Nephron (organoid): ENCODE measurements around the gene PRR33.

Experiments
- H3K27ac Mint-ChIP-seq, 3 experiments: 2 replicates each; pipeline ENCODE4 v1.8.0; 2020; ENCODE audit warnings: mixed read lengths in 3 of 3, mild to moderate bottlenecking in 2 of 3, moderate library complexity in 1 of 3
- H3K27me3 Mint-ChIP-seq: 2 replicates; pipeline ENCODE4 v1.8.0; 2021; ENCODE audit warnings: low read depth, mild to moderate bottlenecking, moderate library complexity, mixed read lengths
- H3K36me3 Mint-ChIP-seq: 2 replicates; pipeline ENCODE4 v1.8.0; 2020; ENCODE audit warnings: low read depth, mixed read lengths
- H3K4me1 Mint-ChIP-seq: 2 replicates; pipeline ENCODE4 v1.8.0; 2020; ENCODE audit warnings: mixed read lengths
- H3K4me3 Mint-ChIP-seq, 3 experiments: 2 replicates each; pipeline ENCODE4 v1.8.0; 2020; ENCODE audit warnings: mild to moderate bottlenecking in 3 of 3, mixed read lengths in 3 of 3, moderate library complexity in 2 of 3
- H3K9me3 Mint-ChIP-seq: 2 replicates; pipeline ENCODE4 v1.8.0; 2020; ENCODE audit warnings: mixed read lengths
- TF ChIP-seq, protein P1 (sequence below), 3 experiments: fragments of 200-600 bp; sonication (generic); IDR thresholded peaks; one replicate each; pipeline ENCODE4 v1.5.0; 2021; ENCODE audit warnings: antibody characterized with exemption in 3 of 3; ENCODE audit not compliant: unreplicated experiment in 3 of 3

The PRR33 gene

DNA sequence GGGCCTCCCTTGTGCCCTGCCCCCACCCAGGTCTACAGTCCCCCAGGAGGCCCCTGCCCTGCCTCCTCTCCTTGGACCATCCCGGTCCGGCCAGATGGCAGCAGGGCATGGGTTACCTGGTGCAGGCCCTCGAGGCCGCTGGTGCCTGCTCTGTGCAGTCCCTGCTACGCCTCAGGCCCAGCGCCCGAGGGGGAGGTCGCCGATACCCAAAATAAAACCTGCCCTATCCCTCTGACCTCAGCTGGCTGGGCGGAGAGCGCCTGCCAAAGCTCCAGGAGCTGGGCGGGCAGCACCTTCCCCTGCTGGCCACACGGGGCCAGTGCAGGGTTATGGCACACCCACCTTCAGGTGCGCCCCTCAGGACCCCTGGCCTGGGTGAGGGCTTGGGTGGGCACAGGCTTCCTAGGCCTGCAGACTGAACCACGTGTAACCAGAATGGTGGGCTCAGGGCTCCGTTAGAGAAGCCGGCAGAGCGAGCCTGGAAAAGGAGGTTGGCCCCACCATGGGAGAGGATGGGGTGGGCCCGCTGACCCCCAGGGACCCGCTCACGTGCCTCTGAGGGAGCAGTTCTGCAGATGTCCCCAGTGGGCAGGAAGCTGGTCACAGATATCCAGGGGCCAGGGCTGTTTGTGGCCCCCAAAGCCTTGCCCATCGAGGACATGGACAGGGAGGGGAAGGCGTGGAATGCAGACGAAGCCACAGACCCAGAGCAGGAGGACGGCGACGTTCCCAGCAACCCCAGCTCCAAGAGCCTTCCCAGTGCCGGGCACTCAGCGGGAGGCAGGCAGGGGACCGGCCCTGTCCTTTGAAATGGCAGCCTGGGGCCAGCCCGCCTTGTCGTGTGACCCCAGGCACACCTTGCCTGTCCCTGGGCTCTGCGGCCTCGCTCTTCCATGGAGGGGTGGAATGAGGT, 26.1 kb upstream of the PRR33 start:
- Mint-ChIP-seq H3K4me1 (peaks cover 50% of the 10 kb centered on the region), H3K27ac (no peak overlapping the region), H3K27me3 (no peaks in the 10 kb centered on the region), H3K36me3 (peaks cover 11% of the 10 kb centered on the region), H3K9me3 (no peaks in the 10 kb centered on the region), H3K4me3 (no peak overlapping the region)
- TF ChIP-seq, protein P1, sequence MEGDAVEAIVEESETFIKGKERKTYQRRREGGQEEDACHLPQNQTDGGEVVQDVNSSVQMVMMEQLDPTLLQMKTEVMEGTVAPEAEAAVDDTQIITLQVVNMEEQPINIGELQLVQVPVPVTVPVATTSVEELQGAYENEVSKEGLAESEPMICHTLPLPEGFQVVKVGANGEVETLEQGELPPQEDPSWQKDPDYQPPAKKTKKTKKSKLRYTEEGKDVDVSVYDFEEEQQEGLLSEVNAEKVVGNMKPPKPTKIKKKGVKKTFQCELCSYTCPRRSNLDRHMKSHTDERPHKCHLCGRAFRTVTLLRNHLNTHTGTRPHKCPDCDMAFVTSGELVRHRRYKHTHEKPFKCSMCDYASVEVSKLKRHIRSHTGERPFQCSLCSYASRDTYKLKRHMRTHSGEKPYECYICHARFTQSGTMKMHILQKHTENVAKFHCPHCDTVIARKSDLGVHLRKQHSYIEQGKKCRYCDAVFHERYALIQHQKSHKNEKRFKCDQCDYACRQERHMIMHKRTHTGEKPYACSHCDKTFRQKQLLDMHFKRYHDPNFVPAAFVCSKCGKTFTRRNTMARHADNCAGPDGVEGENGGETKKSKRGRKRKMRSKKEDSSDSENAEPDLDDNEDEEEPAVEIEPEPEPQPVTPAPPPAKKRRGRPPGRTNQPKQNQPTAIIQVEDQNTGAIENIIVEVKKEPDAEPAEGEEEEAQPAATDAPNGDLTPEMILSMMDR (IDR thresholded peaks at IDR 0.05; ENCODE audit: unreplicated experiment in 3 of 3), result peak; percentile 27 to 36 (median 28)

DNA sequence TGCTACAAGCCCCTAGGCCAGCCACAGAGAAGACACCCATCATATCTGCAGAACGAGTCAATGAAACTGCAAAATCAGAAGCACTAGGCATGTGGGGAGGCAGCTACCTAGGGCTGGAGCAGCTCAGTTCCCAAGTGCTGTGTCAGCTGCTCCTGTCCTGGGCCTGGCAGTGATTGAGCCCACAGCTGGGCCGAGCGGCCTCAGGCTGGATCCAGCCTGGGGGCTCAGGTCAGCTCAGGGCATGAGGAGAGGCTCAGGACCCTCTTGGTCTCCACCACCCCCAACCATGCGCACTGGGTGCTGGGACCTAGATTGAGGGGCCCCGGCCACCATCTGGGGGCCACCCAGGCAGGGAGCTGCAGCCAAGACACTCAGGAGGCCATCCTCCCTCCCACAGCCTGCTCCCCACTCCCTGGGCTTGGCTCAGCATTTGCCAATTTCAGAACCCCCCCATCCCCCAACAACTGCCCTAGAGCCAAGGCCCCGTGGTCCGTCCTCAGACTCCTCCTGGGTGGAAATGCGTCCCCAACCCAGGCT, 25.4 kb upstream of the PRR33 start:
- H3K4me1 Mint-ChIP-seq, result peaks cover 50% of the 10 kb centered on the region
- TF ChIP-seq, protein P1 (IDR thresholded peaks at IDR 0.05; ENCODE audit: unreplicated experiment in 3 of 3), result no peak
- H3K36me3 Mint-ChIP-seq, result peaks cover 11% of the 10 kb centered on the region
- no peak overlapping the region for H3K4me3 Mint-ChIP-seq
- H3K27ac Mint-ChIP-seq, result peak overlapping the region in 2 of 3 experiments; percentile 66 to 75
- no peaks in the 10 kb centered on the region for H3K9me3 Mint-ChIP-seq
- H3K27me3 Mint-ChIP-seq, result no peaks in the 10 kb centered on the region

DNA sequence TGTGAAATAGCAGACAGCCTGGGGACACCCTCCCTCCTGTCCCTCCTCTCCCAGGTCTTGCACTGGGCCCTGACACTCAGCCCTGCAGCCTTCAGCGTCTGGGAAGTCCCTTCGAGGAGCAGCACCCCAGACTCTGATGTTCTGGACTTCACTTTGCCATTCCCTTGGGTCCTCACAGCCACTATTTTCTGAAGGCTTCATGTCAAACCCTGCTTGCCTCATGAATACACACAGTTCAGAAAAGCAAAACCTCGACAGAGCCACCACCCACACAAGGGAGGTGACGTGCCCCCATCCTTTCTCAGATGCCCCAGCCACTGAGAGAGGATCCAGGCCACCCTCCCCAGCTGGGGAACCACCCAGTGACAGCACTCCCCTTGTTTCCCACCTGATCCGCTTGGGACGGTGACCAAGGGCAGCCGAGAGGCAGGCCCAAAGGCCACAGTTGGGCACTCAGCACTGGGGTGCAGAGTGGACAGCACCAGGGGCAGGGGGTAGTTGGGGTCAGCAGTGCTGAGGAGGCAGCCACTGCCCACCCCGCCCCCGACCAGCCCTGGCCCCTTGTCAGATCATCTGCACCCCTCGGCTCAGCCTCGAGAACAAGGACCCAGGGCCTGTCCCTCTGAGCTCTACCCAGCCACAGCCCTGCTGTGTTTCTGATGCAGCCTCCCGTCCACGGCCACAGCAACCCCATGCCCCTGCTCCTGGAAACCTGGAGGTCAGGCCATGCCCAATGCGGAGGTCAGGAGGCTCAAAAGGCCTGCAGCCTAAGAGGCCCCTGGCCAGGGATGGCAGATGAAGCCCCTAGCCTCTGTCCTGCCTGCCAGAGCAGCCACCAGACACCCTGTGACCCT, 24.7 kb upstream of the PRR33 start:
- H3K4me3 Mint-ChIP-seq, result no peak overlapping the region
- H3K27me3 Mint-ChIP-seq, result no peaks in the 10 kb centered on the region
- peaks cover 44% of the 10 kb centered on the region for H3K4me1 Mint-ChIP-seq
- TF ChIP-seq, protein P1 (IDR thresholded peaks at IDR 0.05; ENCODE audit: unreplicated experiment in 3 of 3), result no peak
- peak overlapping the region in 2 of 3 experiments; percentile 75 to 88 for H3K27ac Mint-ChIP-seq
- no peaks in the 10 kb centered on the region for H3K9me3 Mint-ChIP-seq
- peaks cover 11% of the 10 kb centered on the region for H3K36me3 Mint-ChIP-seq

DNA sequence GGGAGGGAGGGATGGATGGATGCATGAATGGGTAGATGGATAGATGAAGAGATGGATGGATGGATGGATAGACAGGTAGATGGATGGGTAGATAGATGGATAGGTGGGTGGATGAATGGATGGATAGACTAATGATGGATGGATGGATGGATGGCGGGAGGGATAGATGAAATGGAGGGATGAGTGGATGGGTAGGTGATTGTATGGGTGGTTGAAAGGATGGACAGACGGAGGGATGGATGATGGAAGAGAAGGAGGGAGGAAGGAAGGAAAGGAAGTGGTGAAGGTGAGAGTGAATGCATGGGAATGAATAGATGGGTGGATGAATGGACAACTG, 24.1 kb upstream of the PRR33 start:
- H3K4me3 Mint-ChIP-seq, result no peak overlapping the region
- H3K4me1 Mint-ChIP-seq, result peaks cover 45% of the 10 kb centered on the region
- peak overlapping the region in 2 of 3 experiments; percentile 12 to 88 for H3K27ac Mint-ChIP-seq
- no peaks in the 10 kb centered on the region for H3K9me3 Mint-ChIP-seq
- H3K36me3 Mint-ChIP-seq, result peaks cover 11% of the 10 kb centered on the region
- TF ChIP-seq, protein P1 (IDR thresholded peaks at IDR 0.05; ENCODE audit: unreplicated experiment in 3 of 3), result no peak
- no peaks in the 10 kb centered on the region for H3K27me3 Mint-ChIP-seq

DNA sequence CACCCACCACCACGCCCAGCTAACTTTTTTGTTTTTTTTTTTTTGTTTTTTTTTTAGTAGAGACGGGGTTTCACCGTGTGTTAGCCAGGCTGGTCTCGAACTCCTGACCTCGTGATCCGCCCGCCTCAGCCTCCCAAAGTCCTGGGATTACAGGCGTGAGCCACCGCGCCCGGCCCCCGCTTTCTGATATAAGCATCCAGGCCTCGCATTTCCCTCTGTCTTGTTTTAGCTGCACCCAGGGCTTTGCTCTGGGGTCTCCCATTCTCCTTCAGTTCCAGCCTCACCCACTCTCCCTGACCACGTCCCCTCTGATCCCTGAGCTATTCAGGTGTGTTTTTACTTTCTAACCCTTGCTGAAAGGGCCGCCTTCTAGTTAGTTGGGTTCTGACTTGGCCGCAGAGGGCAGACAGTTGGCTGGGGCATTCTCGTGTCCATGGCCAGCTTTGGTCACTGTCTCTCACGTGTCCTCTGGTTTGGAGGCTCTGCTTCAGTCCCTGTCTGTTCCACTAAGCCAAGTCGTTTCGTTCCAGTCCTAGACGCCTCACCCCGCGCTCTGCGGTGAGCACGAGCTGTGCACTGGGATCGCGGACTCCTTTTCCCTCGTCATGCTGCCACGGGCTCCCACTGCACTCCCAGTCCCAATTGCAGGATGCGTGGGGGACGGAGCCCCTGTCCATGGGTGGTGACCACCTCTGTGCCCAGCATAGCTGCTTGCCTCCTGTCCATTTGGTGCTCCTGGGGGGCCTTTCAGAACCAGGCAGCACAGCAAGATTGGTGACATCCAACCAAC, 21.8 kb upstream of the PRR33 start:
- Mint-ChIP-seq H3K27me3 (no peaks in the 10 kb centered on the region), H3K4me3 (no peak overlapping the region), H3K4me1 (peaks cover 46% of the 10 kb centered on the region), H3K9me3 (no peaks in the 10 kb centered on the region), H3K27ac (peak overlapping the region; percentile 82 to 88 (median 83)), H3K36me3 (peaks cover 11% of the 10 kb centered on the region)
- TF ChIP-seq, protein P1 (IDR thresholded peaks at IDR 0.05; ENCODE audit: unreplicated experiment in 3 of 3), result no peak
